NOMO-1 (cell line): ENCODE data around the gene SYNE4.

Source experiments
- DNase-seq, 2 experiments: peaks; one replicate each; lab custom pipeline; 2025; ENCODE audit not compliant: unreplicated experiment in 2 of 2; lab: John Stamatoyannopoulos, UW

The SYNE4 gene

GRCh38 chr19:36026091-36026876, 17.7 kb upstream of the SYNE4 start:
- no peak for DNase-seq

GRCh38 chr19:36025541-36025940, 16.9 kb upstream of the SYNE4 start:
- no peak for DNase-seq

GRCh38 chr19:36023432-36023831, 14.8 kb upstream of the SYNE4 start:
- DNase-seq: no peak

- DNase-seq: no peak
Observed at GRCh38 chr19:36019061-36019670, 10.6 kb upstream of the SYNE4 start.

GRCh38 chr19:36014012-36014924, 5.7 kb upstream of the SYNE4 start, which contains the start of gene ALKBH6:
Gene ALKBH6 (minus strand): TSS chr19:36014213. CDS start chr19:36013397, 816 bp downstream.
- DNase-seq: peak; percentile 100

- no peak for DNase-seq
Observed at GRCh38 chr19:36013280-36014011, 4.8 kb upstream of the SYNE4 start.

- DNase-seq: no peak
Observed at GRCh38 chr19:36010402-36010801, 1.8 kb upstream of the SYNE4 start.

- no peak for DNase-seq
Observed at GRCh38 chr19:36009633-36010379, 1.2 kb upstream of the SYNE4 start.

GRCh38 chr19:36009220-36009619, 607 bp upstream of the SYNE4 start:
- no peak for DNase-seq

GRCh38 chr19:36006955-36007354, 1.7 kb downstream of the SYNE4 start:
- no peak for DNase-seq

- DNase-seq: no peak
Observed at GRCh38 chr19:36003284-36003683, 5.3 kb downstream of the SYNE4 start.

- no peak for DNase-seq
Observed at GRCh38 chr19:36001605-36002004, 7.0 kb downstream of the SYNE4 start.

- DNase-seq: no peak
Observed at GRCh38 chr19:35996777-35997176, 11.8 kb downstream of the SYNE4 start.

- DNase-seq: peak; percentile 95 to 98
Observed at GRCh38 chr19:35995048-35995993, 13.3 kb downstream of the SYNE4 start, which contains the start of gene SDHAF1. Gene SDHAF1 (plus strand): TSS chr19:35995188. CDS start chr19:35995275, 87 bp downstream.

- DNase-seq: no peak
Observed at GRCh38 chr19:35993923-35994598, 14.6 kb downstream of the SYNE4 start.

- DNase-seq: no peak
Observed at GRCh38 chr19:35992907-35993765, 15.5 kb downstream of the SYNE4 start.
